GM12878 (cell line): ENCODE results near the gene SLCO2B1. TPM values are rescaled to one million over a fixed set of nuclear protein-coding genes. Genes with fewer than 3 reads are reported as not detected.

ENCODE experiments used
- ATAC-seq: fragments of 200-7000 bp; cut with Tn5 transposase; 3 replicates; pipeline ENCODE4 v1.9.1; 2020; ENCODE audit warnings: mild to moderate bottlenecking, moderate library complexity
- BruUV-seq: library from RNA; stranded (reverse); fragments of 400-500 nt; replicated peaks from 2 replicates; lab custom pipeline; 2021; lab: Mats Ljungman, UMichigan
- CTCF ChIA-PET: fragments of 300-600 bp; sonication (Branson Sonifier 250); formaldehyde crosslinking; extraction: SDS; loops from one replicate; lab custom pipeline; 2021; ENCODE audit warnings: inconsistent platforms; lab: Yijun Ruan, JAX
- POLR2A ChIA-PET: fragments of 350-600 bp; formaldehyde crosslinking; extraction: SDS; loops from one replicate; lab custom pipeline; 2021; ENCODE audit warnings: inconsistent platforms; lab: Charles Lee
- RAD21 ChIA-PET: fragments of 300-600 bp; sonication (Branson Sonifier 250); formaldehyde crosslinking; loops from one replicate; lab custom pipeline; 2023; ENCODE audit warnings: antibody characterized with exemption; ENCODE audit not compliant: unreplicated experiment; lab: Charles Lee
- SMC1A ChIA-PET: fragments of 300-600 bp; sonication (Branson Sonifier 250); formaldehyde crosslinking; loops from one replicate; lab custom pipeline; 2023; ENCODE audit not compliant: unreplicated experiment, uncharacterized antibody; lab: Charles Lee
- DNase-seq: peaks from one replicate; pipeline ENCODE4 v3.0.0-alpha.2; 2011; ENCODE audit warnings: low read depth, low spot score
- FAIRE-seq: peaks from 3 replicates; lab custom pipeline; 2011; peaks lifted over from hg19 to GRCh38; lab: Jason Lieb, UNC
- H2AFZ ChIP-seq: 2 replicates; pipeline ENCODE4 v1.6.0; 2011; ENCODE audit warnings: low read depth, low read length, control low read depth; ENCODE audit not compliant: control insufficient read depth
- H3K27ac ChIP-seq: 2 replicates; pipeline ENCODE4 v1.5.1; 2011; ENCODE audit warnings: control low read depth; ENCODE audit not compliant: control insufficient read depth, insufficient read depth
- H3K27me3 ChIP-seq, 2 experiments: replicated peaks in 1 of 2; 2 replicates each; pipeline versions ENCODE4 v1.6.0 to v1.6.1; 2011; ENCODE audit warnings: low read length in 1 of 2; ENCODE audit not compliant: control insufficient read depth in 2 of 2, insufficient read depth in 2 of 2
- H3K36me3 ChIP-seq, 2 experiments: 2 replicates each; pipeline ENCODE4 v1.5.1; 2011; ENCODE audit warnings: low read length in 1 of 2; ENCODE audit not compliant: control insufficient read depth in 2 of 2, insufficient read depth in 2 of 2
- H3K4me1 ChIP-seq: 2 replicates; pipeline ENCODE4 v1.6.1; 2011; ENCODE audit warnings: mild to moderate bottlenecking, low read length, moderate library complexity, mixed read lengths; ENCODE audit not compliant: control insufficient read depth, insufficient read depth
- H3K4me2 ChIP-seq: 2 replicates; pipeline ENCODE4 v1.6.0; 2011; ENCODE audit warnings: control low read depth; ENCODE audit not compliant: control insufficient read depth, insufficient read depth
- H3K4me3 ChIP-seq: fragments of 200-600 bp; sonication (generic); 2 replicates; pipeline ENCODE4 v1.5.1; 2016
- H3K79me2 ChIP-seq: 2 replicates; pipeline ENCODE4 v1.6.0; 2011; ENCODE audit warnings: low read length; ENCODE audit not compliant: control insufficient read depth, insufficient read depth
- H3K9ac ChIP-seq: 2 replicates; pipeline ENCODE4 v1.8.0; 2011; ENCODE audit warnings: low read length, control low read depth, mixed read lengths; ENCODE audit not compliant: control insufficient read depth, insufficient read depth
- H3K9me3 ChIP-seq: replicated peaks from 3 replicates; pipeline ENCODE4 v1.5.1; 2011; ENCODE audit warnings: mild to moderate bottlenecking, low read length; ENCODE audit not compliant: control insufficient read depth, insufficient read depth
- H4K20me1 ChIP-seq: 2 replicates; pipeline ENCODE4 v1.6.0; 2011; ENCODE audit not compliant: control insufficient read depth, insufficient read depth
- CHD4 ChIP-seq: fragments of 200-600 bp; sonication (generic); IDR thresholded peaks from 2 replicates; pipeline ENCODE4 v1.6.1; 2016; ENCODE audit warnings: mild to moderate bottlenecking
- ETV6 ChIP-seq, 2 experiments: fragments of 450-650 bp in 1 of 2; IDR thresholded peaks in 1 of 2; conservative IDR thresholded peaks in 1 of 2; 2 replicates each; pipeline ENCODE4 v1.6.1; 2014; ENCODE audit warnings: antibody characterized with exemption in 1 of 2, borderline replicate concordance in 1 of 2, low read depth in 1 of 2, mild to moderate bottlenecking in 1 of 2, moderate library complexity in 1 of 2
- LARP7 ChIP-seq: fragments of 450-650 bp; IDR thresholded peaks from 2 replicates; pipeline ENCODE4 v1.6.1; 2017; ENCODE audit warnings: mild to moderate bottlenecking
- MEF2B ChIP-seq: fragments of 450-650 bp; IDR thresholded peaks from 2 replicates; pipeline ENCODE4 v1.6.1; 2018; ENCODE audit warnings: mild to moderate bottlenecking, moderate library complexity; ENCODE audit not compliant: partially characterized antibody, poor library complexity, severe bottlenecking
- NFYA ChIP-seq: IDR thresholded peaks from 2 replicates; pipeline ENCODE4 v1.6.1; 2011; ENCODE audit warnings: low read depth, mild to moderate bottlenecking, low read length, improper control_type of control experiment, borderline replicate concordance
- POLR2A ChIP-seq: IDR thresholded peaks from 2 replicates; pipeline ENCODE4 v1.6.1; 2011; ENCODE audit warnings: low read depth, mild to moderate bottlenecking, low read length
- RB1 ChIP-seq: fragments of 450-650 bp; formaldehyde crosslinking; IDR thresholded peaks from 2 replicates; pipeline ENCODE4 v1.6.1; 2017; ENCODE audit warnings: mild to moderate bottlenecking, borderline replicate concordance
- SPI1 ChIP-seq: IDR thresholded peaks from 2 replicates; pipeline ENCODE4 v1.6.1; 2011; ENCODE audit warnings: low read depth, mild to moderate bottlenecking, low read length, moderate library complexity, borderline replicate concordance; ENCODE audit not compliant: insufficient read depth
- TAF1 ChIP-seq: IDR thresholded peaks from 2 replicates; pipeline ENCODE4 v1.6.1; 2011; ENCODE audit warnings: mild to moderate bottlenecking, low read depth, low read length, borderline replicate concordance
- ZNF217 ChIP-seq: fragments of 450-650 bp; IDR thresholded peaks from 2 replicates; pipeline ENCODE4 v1.6.1; 2017; ENCODE audit warnings: antibody characterized with exemption, mild to moderate bottlenecking
- ZZZ3 ChIP-seq: IDR thresholded peaks from 2 replicates; pipeline ENCODE4 v1.6.1; 2011; ENCODE audit warnings: low read depth; ENCODE audit not compliant: control insufficient read depth, insufficient read length
- WGBS: methylation state at CpG from one replicate; pipeline ENCODE4 v1.1.6; 2016; ENCODE audit warnings: low lambda C conversion rate; ENCODE audit not compliant: insufficient replicate concordance, insufficient coverage; ENCODE audit errors: missing lambda C conversion rate; 5-methylcytosine and 5-hydroxymethylcytosine counted together
- in situ Hi-C: fragments of 300-500 bp; cut with MboI; formaldehyde crosslinking; loops from 9 replicates; pipeline ENCODE4 v1.14.3; 2018; ENCODE audit warnings: mixed read lengths
- intact Hi-C: fragments of 100-400 bp; cut with micrococcal nuclease; formaldehyde crosslinking; loops from one replicate; pipeline ENCODE4 v1.14.2; 2022; ENCODE audit not compliant: unreplicated experiment
- polyA plus RNA-seq, 11 experiments: library from polyadenylated mRNA; depleted of rRNA in 4 of 11; unstranded in 6 of 11; stranded (reverse) in 5 of 11; fragments of >200 nt; fragmentation: Nextera tagmentation in 4 of 11; fragmentation: Illumina TruSeq in 1 of 11; extraction: Ambion mirVana in 4 of 11; extraction: Trizol in 1 of 11; gene quantifications; 1 replicate in 1 of 11; 2 replicates in 10 of 11; pipeline versions ENCODE4 v1.2.1 to v1.2.3, GENCODE V29; 2011 to 2016; ENCODE audit warnings: inconsistent platforms in 2 of 11, missing spikeins in 2 of 11, low read depth in 1 of 11
- total RNA-seq, 4 experiments: library from RNA; depleted of rRNA in 3 of 4; stranded (reverse); fragments of >200 nt in 3 of 4; fragmentation: Illumina TruSeq in 1 of 4; extraction: Trizol in 1 of 4; gene quantifications; 2 replicates each; pipeline versions ENCODE4 v1.2.1 to v1.2.3, GENCODE V29; 2013 to 2021
- TF ChIP-seq, protein P1 (sequence below): IDR thresholded peaks from 2 replicates; pipeline ENCODE4 v1.6.1; 2011; ENCODE audit warnings: borderline replicate concordance, low read depth, mild to moderate bottlenecking, moderate library complexity, low read length; ENCODE audit not compliant: insufficient read depth, poor library complexity, severe bottlenecking

Gene SLCO2B1
- total and polyA plus RNA-seq, 10 of the 15 experiments (the other 5 are each of a cell fraction or from before 2014, with no cell fraction given) = 0.05 to 3.5 (median 0.93) TPM; not detected in 2

DNA sequence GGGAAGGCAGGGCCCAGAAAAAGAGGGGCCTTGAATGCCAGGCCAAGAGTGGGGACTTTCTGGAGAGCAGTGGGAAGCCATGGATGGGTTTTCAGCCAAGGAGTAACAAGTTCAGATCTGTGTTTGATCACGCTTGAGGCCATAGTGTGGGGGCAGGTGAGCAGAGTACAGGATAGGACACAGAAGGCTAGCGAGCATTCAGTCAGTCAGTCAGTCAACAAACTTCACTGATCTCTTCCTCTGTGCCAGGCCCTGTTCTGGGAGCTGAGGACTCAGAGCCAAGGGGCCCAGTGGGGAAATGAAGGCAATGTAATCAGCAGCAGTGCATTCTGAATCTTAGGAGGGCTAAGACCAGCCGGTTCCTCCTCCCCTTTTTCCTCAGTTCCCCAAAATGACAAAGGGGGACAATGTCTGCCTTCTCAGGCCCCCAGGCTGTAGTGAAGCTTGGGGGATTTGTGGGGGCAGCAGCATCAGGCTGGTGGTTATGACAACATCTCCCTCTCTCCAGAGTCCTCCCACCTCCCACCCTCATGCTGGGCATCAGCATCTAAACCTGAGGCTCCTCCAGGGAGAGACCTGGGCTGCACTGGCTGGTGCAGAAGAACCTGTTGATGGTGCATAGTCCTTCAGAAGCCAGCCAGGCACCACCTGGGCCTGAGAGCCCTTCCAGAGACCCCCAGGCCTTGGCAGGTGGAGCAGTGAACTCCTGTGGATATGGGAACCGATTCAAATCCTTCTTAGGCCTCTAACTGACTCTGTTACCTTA is 46.8 kb downstream of the SLCO2B1 start:
- no peak overlapping the region for H2AFZ ChIP-seq
- intact Hi-C loops = no loop called here
- in situ Hi-C loops = no loop called here
- H4K20me1 ChIP-seq = peaks cover 3% of the 10 kb centered on the region; the same call in 1 of the 2 replicates
- 6% methylated on average over 4 of the region's 4 CpGs for WGBS
- SMC1A ChIA-PET = no interaction called here
- no peak overlapping the region for H3K4me3 ChIP-seq
- H3K9me3 ChIP-seq = no peaks in the 10 kb centered on the region
- no peak for FAIRE-seq
- BruUV-seq = no TSS peak
- no peak overlapping the region for H3K9ac ChIP-seq
- POLR2A ChIA-PET = no interaction called here
- H3K4me2 ChIP-seq = no peak overlapping the region
- peaks cover 1 to 4% of the 10 kb centered on the region in 2 experiments for H3K27me3 ChIP-seq
- no peaks in the 10 kb centered on the region for H3K79me2 ChIP-seq
- H3K4me1 ChIP-seq = no peaks in the 10 kb centered on the region
- CTCF ChIA-PET = interaction anchor here (1.3 kb wide), 1 partner anchor 51 kb away, joined by 3 read pairs; no protein-coding TSS in a partner anchor
- RAD21 ChIA-PET = no interaction called here
- DNase-seq = no peak
- ATAC-seq = no peak
- TF ChIP-seq LARP7 = no peak
- TF ChIP-seq SPI1 = no peak
- TF ChIP-seq CHD4 = no peak
- TF ChIP-seq MEF2B = no peak
- no peak for TF ChIP-seq NFYA
- TF ChIP-seq ZZZ3 = no peak
- no peak for TF ChIP-seq ETV6 (conservative IDR thresholded peaks at IDR 0.05 in 1 of 2, IDR thresholded peaks at IDR 0.05 in 1 of 2; ENCODE audit: borderline replicate concordance in 1 of 2, low read depth in 1 of 2)
- no peak for TF ChIP-seq TAF1
- no peak for TF ChIP-seq RB1
- no peak for TF ChIP-seq POLR2A
- TF ChIP-seq ZNF217 = no peak
- TF ChIP-seq, protein P1, sequence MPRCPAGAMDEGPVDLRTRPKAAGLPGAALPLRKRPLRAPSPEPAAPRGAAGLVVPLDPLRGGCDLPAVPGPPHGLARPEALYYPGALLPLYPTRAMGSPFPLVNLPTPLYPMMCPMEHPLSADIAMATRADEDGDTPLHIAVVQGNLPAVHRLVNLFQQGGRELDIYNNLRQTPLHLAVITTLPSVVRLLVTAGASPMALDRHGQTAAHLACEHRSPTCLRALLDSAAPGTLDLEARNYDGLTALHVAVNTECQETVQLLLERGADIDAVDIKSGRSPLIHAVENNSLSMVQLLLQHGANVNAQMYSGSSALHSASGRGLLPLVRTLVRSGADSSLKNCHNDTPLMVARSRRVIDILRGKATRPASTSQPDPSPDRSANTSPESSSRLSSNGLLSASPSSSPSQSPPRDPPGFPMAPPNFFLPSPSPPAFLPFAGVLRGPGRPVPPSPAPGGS = no peak
- H3K27ac ChIP-seq = no peak overlapping the region
- H3K36me3 ChIP-seq = no peaks in the 10 kb centered on the region
